22Rv1 (cell line): ENCODE measurements around the gene CEP76.

Source experiments
- H3K27ac ChIP-seq: fragments of 450-650 bp; 2 replicates; pipeline ENCODE4 v1.5.1; 2017
- ZFX ChIP-seq: fragments of 450-650 bp; IDR thresholded peaks from 2 replicates; pipeline ENCODE4 v1.6.1; 2017; ENCODE audit warnings: antibody characterized with exemption, borderline replicate concordance
- TF ChIP-seq, protein P1 (sequence below): fragments of 450-650 bp; IDR thresholded peaks from 2 replicates; pipeline ENCODE4 v1.5.1; 2017; ENCODE audit warnings: mild to moderate bottlenecking

CEP76 gene

DNA sequence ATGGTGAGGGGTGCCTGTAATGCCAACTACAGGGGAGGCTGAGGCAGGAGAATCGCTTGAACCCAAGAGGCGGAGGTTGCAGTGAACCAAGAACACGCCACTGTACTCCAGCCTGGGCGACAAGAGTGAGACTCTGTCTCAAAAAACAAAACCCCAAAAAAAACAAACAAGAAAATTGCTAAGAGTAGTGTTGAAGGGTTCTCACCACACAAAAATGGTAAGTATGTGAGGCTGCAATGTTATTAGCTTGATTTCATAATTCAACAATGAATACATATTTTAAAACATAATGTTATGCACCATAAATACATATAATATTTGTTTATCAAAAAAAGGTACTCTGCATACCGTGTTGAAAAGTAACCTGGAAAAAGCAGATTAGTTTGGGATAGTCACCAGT lies 46.1 kb upstream of the CEP76 start:
- no peak overlapping the region for H3K27ac ChIP-seq
- TF ChIP-seq, protein P1, sequence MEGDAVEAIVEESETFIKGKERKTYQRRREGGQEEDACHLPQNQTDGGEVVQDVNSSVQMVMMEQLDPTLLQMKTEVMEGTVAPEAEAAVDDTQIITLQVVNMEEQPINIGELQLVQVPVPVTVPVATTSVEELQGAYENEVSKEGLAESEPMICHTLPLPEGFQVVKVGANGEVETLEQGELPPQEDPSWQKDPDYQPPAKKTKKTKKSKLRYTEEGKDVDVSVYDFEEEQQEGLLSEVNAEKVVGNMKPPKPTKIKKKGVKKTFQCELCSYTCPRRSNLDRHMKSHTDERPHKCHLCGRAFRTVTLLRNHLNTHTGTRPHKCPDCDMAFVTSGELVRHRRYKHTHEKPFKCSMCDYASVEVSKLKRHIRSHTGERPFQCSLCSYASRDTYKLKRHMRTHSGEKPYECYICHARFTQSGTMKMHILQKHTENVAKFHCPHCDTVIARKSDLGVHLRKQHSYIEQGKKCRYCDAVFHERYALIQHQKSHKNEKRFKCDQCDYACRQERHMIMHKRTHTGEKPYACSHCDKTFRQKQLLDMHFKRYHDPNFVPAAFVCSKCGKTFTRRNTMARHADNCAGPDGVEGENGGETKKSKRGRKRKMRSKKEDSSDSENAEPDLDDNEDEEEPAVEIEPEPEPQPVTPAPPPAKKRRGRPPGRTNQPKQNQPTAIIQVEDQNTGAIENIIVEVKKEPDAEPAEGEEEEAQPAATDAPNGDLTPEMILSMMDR: no peak
- TF ChIP-seq ZFX: no peak

DNA sequence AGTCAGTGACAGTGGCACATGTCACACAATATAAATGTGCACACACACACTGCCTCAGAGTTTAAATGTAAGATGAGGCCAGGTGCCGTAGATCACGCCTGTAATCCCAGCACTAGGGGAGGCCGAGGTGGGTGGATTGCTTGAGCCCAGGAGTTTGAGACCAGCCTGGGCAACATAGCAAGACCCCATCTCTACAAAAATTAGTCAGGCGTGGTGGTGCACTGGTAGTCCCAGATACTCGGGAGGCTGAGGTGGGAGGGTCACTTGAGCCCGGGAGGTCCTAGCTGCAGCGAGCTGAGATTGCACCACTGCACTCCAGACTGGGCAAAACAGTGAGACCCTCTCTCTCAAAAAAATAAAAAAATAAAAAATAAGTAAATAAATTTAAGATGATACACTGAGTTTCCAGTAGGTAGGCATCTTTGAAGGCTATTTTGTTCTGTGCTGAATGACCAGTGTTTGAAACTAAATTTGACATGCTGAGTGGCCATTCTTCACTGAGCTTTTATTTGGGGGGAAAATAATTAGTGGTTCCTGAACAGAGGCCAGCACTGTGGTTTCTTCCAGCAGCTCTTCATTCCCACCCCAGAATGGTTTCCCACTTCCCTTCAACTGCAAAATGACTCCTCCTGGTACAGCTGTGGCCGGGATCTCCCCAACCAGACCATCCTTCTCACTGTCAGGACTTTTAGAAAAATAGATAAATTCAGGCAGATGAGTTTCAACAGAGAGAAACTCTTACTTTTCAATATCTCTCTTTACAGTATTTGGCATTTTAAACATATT lies 45.2 kb upstream of the CEP76 start:
- TF ChIP-seq, protein P1: no peak
- no peak for TF ChIP-seq ZFX
- no peak overlapping the region for H3K27ac ChIP-seq

DNA sequence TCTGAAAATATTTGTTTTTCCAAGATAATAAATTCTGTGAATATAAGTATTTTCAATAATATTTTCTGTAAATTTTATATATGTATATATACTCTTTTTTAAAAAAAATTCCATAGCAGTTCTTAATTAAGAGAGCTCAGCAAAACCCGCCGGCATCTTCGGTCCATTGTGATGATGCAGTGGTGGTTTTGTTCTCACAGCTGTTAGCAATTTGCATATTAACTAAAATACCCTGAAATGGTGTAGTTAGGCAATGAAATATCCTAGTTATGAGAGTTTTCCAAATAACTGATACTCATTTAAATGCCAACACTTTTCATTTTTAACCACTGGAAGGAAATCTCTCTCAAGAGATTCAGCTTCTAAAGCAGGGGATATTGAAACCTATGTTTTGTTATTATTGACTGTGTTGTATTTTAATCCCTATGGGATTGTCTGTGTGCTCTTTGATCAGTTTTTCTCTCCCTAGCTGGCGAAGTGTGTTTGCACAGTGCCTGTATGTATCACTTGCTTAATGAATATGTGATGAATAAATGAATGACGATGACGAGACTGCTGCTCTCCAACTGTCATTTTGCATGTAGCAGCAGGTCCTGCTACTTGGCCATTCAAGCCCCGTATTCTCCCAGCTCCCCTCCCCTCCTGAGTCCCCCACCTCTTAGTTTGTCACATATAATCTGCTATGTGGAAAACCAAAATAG lies 42.7 kb upstream of the CEP76 start:
- no peak overlapping the region for H3K27ac ChIP-seq
- no peak for TF ChIP-seq ZFX
- TF ChIP-seq, protein P1: no peak

DNA sequence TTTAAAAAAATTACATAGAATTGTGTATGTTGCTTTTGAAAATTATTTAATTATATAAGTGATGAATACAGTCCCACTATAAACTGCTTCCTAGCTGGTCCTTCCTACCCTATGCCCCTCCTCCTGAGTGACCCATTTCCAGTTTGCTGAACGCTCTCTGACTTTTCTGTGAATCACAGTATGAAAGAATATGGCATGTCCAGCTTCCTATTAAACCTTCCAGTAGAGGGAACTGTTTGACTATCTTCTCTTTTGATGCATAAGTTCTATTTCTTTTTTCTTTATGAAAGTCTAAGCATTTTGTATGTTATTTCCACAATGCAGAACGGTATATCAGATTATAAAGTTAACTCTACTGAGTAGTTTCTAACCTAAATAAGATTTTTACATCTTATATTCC lies 41.6 kb upstream of the CEP76 start:
- TF ChIP-seq ZFX: no peak
- TF ChIP-seq, protein P1: peak; percentile 64
- no peak overlapping the region for H3K27ac ChIP-seq

DNA sequence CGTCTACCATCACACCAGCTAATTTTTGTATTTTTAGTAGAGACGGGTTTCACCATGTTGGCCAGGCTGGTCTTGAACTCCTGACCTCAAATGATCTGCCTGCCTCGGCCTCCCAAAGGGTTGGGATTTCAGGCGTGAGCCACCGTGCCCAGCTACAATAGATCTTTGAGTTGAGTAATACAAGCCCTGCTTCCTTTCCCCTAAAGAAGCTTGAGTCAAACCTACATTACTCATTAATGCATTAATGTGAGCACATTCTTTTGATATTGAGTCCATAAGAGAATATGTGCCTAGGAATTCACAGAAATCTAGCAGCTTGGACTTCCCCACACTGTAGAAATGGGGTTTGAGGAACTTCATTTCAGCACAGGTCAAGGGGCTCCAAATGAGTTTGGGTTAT lies 39.9 kb upstream of the CEP76 start:
- no peak for TF ChIP-seq ZFX
- TF ChIP-seq, protein P1: no peak

DNA sequence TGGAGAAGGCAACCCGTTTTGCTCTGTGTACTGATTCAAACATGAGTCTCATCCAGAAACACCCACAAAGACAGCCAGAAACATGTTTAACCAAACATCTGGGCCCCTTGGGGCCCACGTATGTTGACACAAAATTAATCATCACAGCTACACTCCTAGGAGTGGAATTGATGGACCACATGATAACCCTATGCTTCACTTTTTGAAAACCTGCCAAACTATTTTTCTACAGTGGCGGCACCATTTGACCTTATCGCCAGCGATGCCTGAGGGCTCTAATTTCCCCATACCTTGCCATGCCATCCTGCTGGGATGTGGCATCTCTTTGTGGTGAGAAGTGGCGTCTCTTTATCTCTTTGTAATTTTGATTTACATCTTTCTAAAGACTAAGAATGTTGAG lies 38.8 kb upstream of the CEP76 start:
- TF ChIP-seq ZFX: no peak
- TF ChIP-seq, protein P1: no peak
- no peak overlapping the region for H3K27ac ChIP-seq

More for the DNA sequence above, 39.9 kb upstream of the CEP76 start:
- no peak overlapping the region for H3K27ac ChIP-seq
